ENCODE data around the gene PLXNA2.

The PLXNA2 gene

GRCh38 chr1:207983044-207983635 is 261.0 kb downstream of the PLXNA2 start:
- no peak for DNase-seq

- DNase-seq: no peak
These were observed 262.2 kb downstream of the PLXNA2 start for GRCh38 chr1:207981976-207982375.

- no peak for DNase-seq
These were observed 265.7 kb downstream of the PLXNA2 start for GRCh38 chr1:207978441-207978840.

- no peak for DNase-seq
These were observed 266.3 kb downstream of the PLXNA2 start for GRCh38 chr1:207977876-207978275.

- no peak for DNase-seq
These were observed 270.2 kb downstream of the PLXNA2 start for GRCh38 chr1:207973898-207974568.

GRCh38 chr1:207972337-207972736 is 271.8 kb downstream of the PLXNA2 start:
- DNase-seq: no peak

Data from stimulated activated CD4-positive, alpha-beta T cell treated with anti-CD3 and anti-CD28 coated beads, Interleukin-2, amount 100 ng/mL, for 24 hours (primary cell).